ENCODE data around the gene TNRC6A.
"Not testable (repeated sequence)": the region's sequence is repeated elsewhere in the genome, so short reads cannot be mapped to it uniquely, and the experiment has no call there.

The TNRC6A gene

GRCh38 chr16:24736758-24737157, 7.3 kb downstream of the TNRC6A start:
- TF ChIP-seq CTCF (conservative IDR thresholded peaks at IDR 0.05; ENCODE audit: low read length): no peak
- no peak overlapping the region for H3K4me3 ChIP-seq (ENCODE audit: low read length)
- DNase-seq (ENCODE audit: low read depth): no peak

- no peak overlapping the region for H3K4me3 ChIP-seq (ENCODE audit: low read length)
- peak; percentile 58 for DNase-seq (ENCODE audit: low read depth)
- no peak for TF ChIP-seq CTCF (conservative IDR thresholded peaks at IDR 0.05; ENCODE audit: low read length)
These were observed 8.0 kb downstream of the TNRC6A start for GRCh38 chr16:24737391-24737871.

GRCh38 chr16:24737916-24738594, 8.6 kb downstream of the TNRC6A start:
- no peak for DNase-seq (ENCODE audit: low read depth)
- no peak for TF ChIP-seq CTCF (conservative IDR thresholded peaks at IDR 0.05; ENCODE audit: low read length)
- H3K4me3 ChIP-seq (ENCODE audit: low read length): no peak overlapping the region

- no peak for TF ChIP-seq CTCF (conservative IDR thresholded peaks at IDR 0.05; ENCODE audit: low read length)
- H3K4me3 ChIP-seq (ENCODE audit: low read length): no peak overlapping the region
- no peak for DNase-seq (ENCODE audit: low read depth)
These were observed 9.4 kb downstream of the TNRC6A start for GRCh38 chr16:24738895-24739294.

- no peak for DNase-seq (ENCODE audit: low read depth)
- no peak overlapping the region for H3K4me3 ChIP-seq (ENCODE audit: low read length)
- no peak for TF ChIP-seq CTCF (conservative IDR thresholded peaks at IDR 0.05; ENCODE audit: low read length)
These were observed 12.4 kb downstream of the TNRC6A start for GRCh38 chr16:24741862-24742261.

- H3K4me3 ChIP-seq (ENCODE audit: low read length); DNase-seq (ENCODE audit: low read depth): not testable (repeated sequence)
These were observed 13.2 kb downstream of the TNRC6A start for GRCh38 chr16:24742610-24743009.

GRCh38 chr16:24745391-24745790, 15.9 kb downstream of the TNRC6A start:
- H3K4me3 ChIP-seq (ENCODE audit: low read length): no peak overlapping the region
- no peak for TF ChIP-seq CTCF (conservative IDR thresholded peaks at IDR 0.05; ENCODE audit: low read length)
- DNase-seq (ENCODE audit: low read depth): no peak
